ENCODE measurements around the gene FANCF.

Gene FANCF

GRCh38 chr11:22597062-22597461, 28.6 kb downstream of the FANCF start:
- no peak for DNase-seq (ENCODE audit: low spot score)
- in situ Hi-C loops (cut with MboI; ENCODE audit: low sequenced_read_pairs, unreplicated experiment), result no loop called here
- no peak for TF ChIP-seq CTCF (IDR thresholded peaks at IDR 0.05; ENCODE audit: borderline replicate concordance, control extremely low read depth, extremely low read depth, insufficient read depth, missing control alignments)

DNA sequence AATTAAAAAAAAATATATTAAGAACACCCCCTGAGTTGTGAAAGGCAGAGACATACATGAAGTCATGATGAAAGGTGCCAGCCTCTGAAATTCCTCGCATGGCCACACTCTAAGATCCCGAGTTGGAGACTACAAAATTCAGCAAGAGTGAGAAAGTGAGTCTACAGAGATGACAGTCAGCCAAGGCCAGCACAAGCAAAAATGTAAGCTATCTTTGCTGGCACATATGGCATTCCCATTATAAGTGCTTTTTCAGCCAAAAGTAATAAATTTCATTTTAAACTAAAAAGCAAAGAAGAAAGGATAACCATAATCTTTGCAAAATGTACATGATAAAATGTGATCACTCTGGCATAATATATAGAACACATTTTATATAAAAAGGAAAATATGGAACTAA, 40.6 kb downstream of the FANCF start:
- DNase-seq (ENCODE audit: low spot score), result no peak
- in situ Hi-C loops (cut with MboI; ENCODE audit: low sequenced_read_pairs, unreplicated experiment), result no loop called here
- TF ChIP-seq CTCF (IDR thresholded peaks at IDR 0.05; ENCODE audit: borderline replicate concordance, control extremely low read depth, extremely low read depth, insufficient read depth, missing control alignments), result no peak

GRCh38 chr11:22583963-22584492, 41.6 kb downstream of the FANCF start:
- TF ChIP-seq CTCF (IDR thresholded peaks at IDR 0.05; ENCODE audit: borderline replicate concordance, control extremely low read depth, extremely low read depth, insufficient read depth, missing control alignments), result no peak
- no peak for DNase-seq (ENCODE audit: low spot score)
- in situ Hi-C loops (cut with MboI; ENCODE audit: low sequenced_read_pairs, unreplicated experiment), result no loop called here

DNA sequence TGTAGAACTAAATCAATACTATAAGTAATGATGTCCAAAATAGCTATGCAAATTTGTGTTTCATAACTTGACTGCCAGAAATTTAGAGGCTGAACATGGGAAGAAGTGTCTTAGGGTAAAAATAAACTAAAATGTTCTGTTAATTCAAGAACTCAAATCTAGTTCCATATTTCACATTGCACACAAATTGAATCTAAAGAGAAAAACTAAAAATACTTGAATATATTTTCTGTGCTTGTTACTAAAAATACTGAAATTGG, 43.5 kb downstream of the FANCF start:
- DNase-seq (ENCODE audit: low spot score), result no peak
- no peak for TF ChIP-seq CTCF (IDR thresholded peaks at IDR 0.05; ENCODE audit: borderline replicate concordance, control extremely low read depth, extremely low read depth, insufficient read depth, missing control alignments)
- in situ Hi-C loops (cut with MboI; ENCODE audit: low sequenced_read_pairs, unreplicated experiment), result no loop called here

- DNase-seq (ENCODE audit: low spot score), result no peak
- no peak for TF ChIP-seq CTCF (IDR thresholded peaks at IDR 0.05; ENCODE audit: borderline replicate concordance, control extremely low read depth, extremely low read depth, insufficient read depth, missing control alignments)
- in situ Hi-C loops (cut with MboI; ENCODE audit: low sequenced_read_pairs, unreplicated experiment), result no loop called here
Measured at GRCh38 chr11:22581354-22582150, 44.1 kb downstream of the FANCF start.

- no peak for DNase-seq (ENCODE audit: low spot score)
- in situ Hi-C loops (cut with MboI; ENCODE audit: low sequenced_read_pairs, unreplicated experiment), result no loop called here
- TF ChIP-seq CTCF (IDR thresholded peaks at IDR 0.05; ENCODE audit: borderline replicate concordance, control extremely low read depth, extremely low read depth, insufficient read depth, missing control alignments), result no peak
Measured at GRCh38 chr11:22577854-22578253, 47.8 kb downstream of the FANCF start.

All from GM13976 (cell line).